ENCODE data around the gene OTULIN. TPM values are rescaled to one million over a fixed set of nuclear protein-coding genes. Genes with fewer than 3 reads are reported as not detected.
A peak's percentile ranks its signal among the peaks of the same experiment; 100 is the strongest.

Gene OTULIN
- total and polyA plus RNA-seq, 2 of the 13 experiments (the other 11 are each of a cell fraction or from before 2014, with no cell fraction given) = 7.0 to 34.8 TPM

DNA sequence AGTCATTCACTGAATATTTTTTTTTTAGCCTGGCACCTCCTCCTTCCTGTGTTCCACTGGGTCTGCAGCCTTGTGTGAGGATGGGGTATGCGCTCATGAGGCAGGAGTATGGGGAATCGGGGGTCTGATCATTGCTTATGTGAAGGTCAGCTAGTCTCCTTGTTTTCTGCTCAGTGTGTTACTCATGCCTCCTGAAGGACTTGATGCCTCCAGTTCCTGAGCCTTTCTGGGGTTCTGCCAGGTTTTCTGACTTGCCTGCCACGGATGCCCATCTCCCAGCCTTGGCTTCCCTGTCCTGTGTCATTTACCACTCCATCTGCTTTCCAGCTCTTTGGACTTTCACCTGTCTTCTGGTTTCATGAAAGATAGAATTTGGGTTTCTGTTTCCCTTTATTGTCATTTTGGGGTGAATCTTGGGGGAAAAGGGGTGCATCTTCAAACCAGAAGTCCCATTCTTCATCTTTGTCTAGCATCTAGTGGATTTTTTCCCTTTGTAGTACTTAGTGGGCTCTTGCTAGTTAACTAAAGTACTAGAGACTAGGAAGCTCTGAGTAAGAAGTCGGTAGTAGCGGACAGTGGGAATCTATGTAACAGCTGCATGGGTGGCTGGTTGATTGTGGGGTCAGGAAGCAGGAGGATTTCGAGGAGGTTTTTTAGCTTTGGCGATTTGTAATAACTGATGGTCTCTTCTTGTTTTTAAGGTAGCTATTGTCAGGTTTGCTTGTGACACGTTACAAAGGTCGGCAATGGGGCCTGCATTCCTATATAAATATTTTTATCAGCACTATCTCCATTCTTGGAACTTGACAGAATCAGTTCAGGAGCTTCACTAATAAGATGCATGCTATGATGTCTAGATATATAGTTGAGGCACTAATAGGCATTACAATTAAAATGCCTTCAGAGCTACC, 8.2 kb downstream of the OTULIN start:
- in situ Hi-C loops (cut with HindIII; ENCODE audit: extremely low pct_ligation_motif_present, low pct_unique_long_range_greater_than_20kb) = no loop called here
- Histone ChIP-seq H3K4me2 (ENCODE audit: low read depth, low read length) (peak overlapping the region; percentile 5; the same call in 1 of the 2 replicates), H3K79me2 (ENCODE audit: insufficient read depth, low read length) (peaks cover 98% of the 10 kb centered on the region), H3K4me3 (replicated peaks in 1 of 3; ENCODE audit: insufficient read depth in 1 of 3, low read depth in 2 of 3, low read length in 3 of 3) (no peak overlapping the region), H3K36me3 (replicated peaks in 1 of 2; ENCODE audit: control insufficient read depth in 1 of 2, insufficient read depth in 2 of 2, low read length in 2 of 2) (peaks cover 2 to 35% of the 10 kb centered on the region in 2 experiments; a peak in 4 of 5 replicates), H3K27ac (ENCODE audit: extremely low read length, insufficient read depth, low read length) (no peak overlapping the region), H3K4me1 (ENCODE audit: insufficient read depth, low read length) (peaks cover 54% of the 10 kb centered on the region), H3K9me3 (ENCODE audit: low read length) (no peaks in the 10 kb centered on the region), H3K9ac (ENCODE audit: insufficient read depth, low read depth, low read length) (no peak overlapping the region), H3K27me3 (ENCODE audit: control insufficient read depth in 1 of 2, insufficient read depth in 2 of 2, low read length in 2 of 2) (no peaks in the 10 kb centered on the region), H4K20me1 (ENCODE audit: insufficient read depth, low read length) (peaks cover 19% of the 10 kb centered on the region), H2AFZ (ENCODE audit: low read length) (no peak overlapping the region)
- no TSS peak for BruUV-seq (replicated peaks)
- ChIA-PET POLR2A (no interaction called here), CTCF (ENCODE audit: low intra/inter-chr PET ratio, low total read pairs) (no interaction called here)
- DNase-seq (ENCODE audit: low spot score) = no peak
- ATAC-seq = no peak
- FAIRE-seq = no peak
- 93% methylated on average over 9 of the region's 9 CpGs for WGBS (ENCODE audit: low lambda C conversion rate)
- intact Hi-C loops (cut with micrococcal nuclease; ENCODE audit: unreplicated experiment) = no loop called here
- TF ChIP-seq ZNF121 (CRISPR knock-in tag; IDR thresholded peaks at IDR 0.05) = no peak
- no peak for TF ChIP-seq ZNF350 (CRISPR knock-in tag; IDR thresholded peaks at IDR 0.05; ENCODE audit: borderline replicate concordance, low read depth)
- TF ChIP-seq NFE2 (CRISPR knock-in tag; IDR thresholded peaks at IDR 0.05) = no peak
- TF ChIP-seq PRPF4 (IDR thresholded peaks at IDR 0.05; ENCODE audit: low read depth, low read length, poor library complexity, severe bottlenecking) = peak; percentile 70
- TF ChIP-seq, protein P1, sequence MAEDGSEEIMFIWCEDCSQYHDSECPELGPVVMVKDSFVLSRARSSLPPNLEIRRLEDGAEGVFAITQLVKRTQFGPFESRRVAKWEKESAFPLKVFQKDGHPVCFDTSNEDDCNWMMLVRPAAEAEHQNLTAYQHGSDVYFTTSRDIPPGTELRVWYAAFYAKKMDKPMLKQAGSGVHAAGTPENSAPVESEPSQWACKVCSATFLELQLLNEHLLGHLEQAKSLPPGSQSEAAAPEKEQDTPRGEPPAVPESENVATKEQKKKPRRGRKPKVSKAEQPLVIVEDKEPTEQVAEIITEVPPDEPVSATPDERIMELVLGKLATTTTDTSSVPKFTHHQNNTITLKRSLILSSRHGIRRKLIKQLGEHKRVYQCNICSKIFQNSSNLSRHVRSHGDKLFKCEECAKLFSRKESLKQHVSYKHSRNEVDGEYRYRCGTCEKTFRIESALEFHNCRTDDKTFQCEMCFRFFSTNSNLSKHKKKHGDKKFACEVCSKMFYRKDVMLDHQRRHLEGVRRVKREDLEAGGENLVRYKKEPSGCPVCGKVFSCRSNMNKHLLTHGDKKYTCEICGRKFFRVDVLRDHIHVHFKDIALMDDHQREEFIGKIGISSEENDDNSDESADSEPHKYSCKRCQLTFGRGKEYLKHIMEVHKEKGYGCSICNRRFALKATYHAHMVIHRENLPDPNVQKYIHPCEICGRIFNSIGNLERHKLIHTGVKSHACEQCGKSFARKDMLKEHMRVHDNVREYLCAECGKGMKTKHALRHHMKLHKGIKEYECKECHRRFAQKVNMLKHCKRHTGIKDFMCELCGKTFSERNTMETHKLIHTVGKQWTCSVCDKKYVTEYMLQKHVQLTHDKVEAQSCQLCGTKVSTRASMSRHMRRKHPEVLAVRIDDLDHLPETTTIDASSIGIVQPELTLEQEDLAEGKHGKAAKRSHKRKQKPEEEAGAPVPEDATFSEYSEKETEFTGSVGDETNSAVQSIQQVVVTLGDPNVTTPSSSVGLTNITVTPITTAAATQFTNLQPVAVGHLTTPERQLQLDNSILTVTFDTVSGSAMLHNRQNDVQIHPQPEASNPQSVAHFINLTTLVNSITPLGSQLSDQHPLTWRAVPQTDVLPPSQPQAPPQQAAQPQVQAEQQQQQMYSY (CRISPR knock-in tag; IDR thresholded peaks at IDR 0.05) = peak; percentile 63
- TF ChIP-seq, protein P2, sequence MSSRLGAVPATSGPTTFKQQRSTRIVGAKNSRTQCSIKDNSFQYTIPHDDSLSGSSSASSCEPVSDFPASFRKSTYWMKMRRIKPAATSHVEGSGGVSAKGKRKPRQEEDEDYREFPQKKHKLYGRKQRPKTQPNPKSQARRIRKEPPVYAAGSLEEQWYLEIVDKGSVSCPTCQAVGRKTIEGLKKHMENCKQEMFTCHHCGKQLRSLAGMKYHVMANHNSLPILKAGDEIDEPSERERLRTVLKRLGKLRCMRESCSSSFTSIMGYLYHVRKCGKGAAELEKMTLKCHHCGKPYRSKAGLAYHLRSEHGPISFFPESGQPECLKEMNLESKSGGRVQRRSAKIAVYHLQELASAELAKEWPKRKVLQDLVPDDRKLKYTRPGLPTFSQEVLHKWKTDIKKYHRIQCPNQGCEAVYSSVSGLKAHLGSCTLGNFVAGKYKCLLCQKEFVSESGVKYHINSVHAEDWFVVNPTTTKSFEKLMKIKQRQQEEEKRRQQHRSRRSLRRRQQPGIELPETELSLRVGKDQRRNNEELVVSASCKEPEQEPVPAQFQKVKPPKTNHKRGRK (CRISPR knock-in tag; IDR thresholded peaks at IDR 0.05) = no peak
- TF ChIP-seq MAFK (conservative IDR thresholded peaks at IDR 0.05 in 1 of 2, IDR thresholded peaks at IDR 0.05 in 1 of 2; ENCODE audit: low read length in 2 of 2) = no peak
- TF ChIP-seq AGO1 (IDR thresholded peaks at IDR 0.05; ENCODE audit: low read depth, low read length, poor library complexity, severe bottlenecking) = no peak

Data from HepG2 (cell line).